ENCODE data around the gene ZNF766. TPM values are rescaled to one million over a fixed set of nuclear protein-coding genes. Genes with fewer than 3 reads are reported as not detected.
"Not testable (repeated sequence)": the region's sequence is repeated elsewhere in the genome, so short reads cannot be mapped to it uniquely, and the experiment has no call there.

Gene ZNF766
- total RNA-seq, 1 donor from 2014 or later, result 7.3 TPM

DNA sequence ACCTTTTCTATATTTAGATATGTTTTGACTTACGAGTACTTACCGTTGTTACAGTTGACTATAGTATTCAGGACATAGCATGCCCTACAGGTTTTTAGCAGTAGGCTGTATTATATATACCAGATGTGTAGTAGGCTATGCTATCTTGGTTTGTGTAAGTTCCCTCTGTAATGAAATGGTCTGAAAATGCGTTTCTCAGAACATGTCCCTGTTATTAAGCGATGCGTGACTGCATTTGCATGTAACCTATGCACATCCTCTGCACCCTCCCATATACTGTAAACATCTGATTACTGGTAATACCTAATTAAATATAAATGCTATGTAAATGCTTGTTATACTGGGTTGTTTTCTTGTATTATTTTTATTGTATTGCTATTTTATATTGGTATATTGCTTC is 6.6 kb downstream of the ZNF766 start:
- no peaks in the 10 kb centered on the region for H3K27me3 ChIP-seq (ENCODE audit: control insufficient read depth, insufficient read depth, low read length)
- H3K36me3 ChIP-seq (ENCODE audit: control insufficient read depth, insufficient read depth, low read length), result no peaks in the 10 kb centered on the region
- no peak for DNase-seq (ENCODE audit: low read depth)
- no peak overlapping the region for H3K4me3 ChIP-seq (ENCODE audit: low read depth, low read length)
- TF ChIP-seq CTCF (IDR thresholded peaks at IDR 0.05; ENCODE audit: insufficient read depth, low read length, poor library complexity, severe bottlenecking), result no peak

DNA sequence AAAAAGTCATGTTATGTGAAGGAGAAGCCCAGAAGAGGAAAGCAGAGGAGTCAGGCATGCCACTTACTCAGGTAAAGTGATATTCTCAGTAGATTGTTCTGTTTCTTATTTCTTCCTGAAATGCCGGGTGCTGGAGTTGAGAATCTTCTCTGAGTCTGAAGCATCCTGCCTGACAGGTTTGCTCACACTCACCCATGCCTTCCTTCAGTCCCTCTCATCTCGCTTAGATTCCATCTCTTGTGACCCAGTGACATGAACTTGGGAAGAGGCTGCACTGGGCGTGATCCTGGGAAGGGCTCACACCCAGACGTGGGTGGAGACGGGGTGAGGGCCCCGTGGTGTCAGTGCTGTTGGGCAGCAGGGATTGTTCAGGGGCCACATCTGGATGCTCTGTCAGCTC is 8.1 kb downstream of the ZNF766 start:
- Histone ChIP-seq H3K4me3 (ENCODE audit: low read depth, low read length) (no peak overlapping the region), H3K36me3 (ENCODE audit: control insufficient read depth, insufficient read depth, low read length) (no peaks in the 10 kb centered on the region), H3K27me3 (ENCODE audit: control insufficient read depth, insufficient read depth, low read length) (no peaks in the 10 kb centered on the region)
- TF ChIP-seq CTCF (IDR thresholded peaks at IDR 0.05; ENCODE audit: insufficient read depth, low read length, poor library complexity, severe bottlenecking), result no peak
- no peak for DNase-seq (ENCODE audit: low read depth)

DNA sequence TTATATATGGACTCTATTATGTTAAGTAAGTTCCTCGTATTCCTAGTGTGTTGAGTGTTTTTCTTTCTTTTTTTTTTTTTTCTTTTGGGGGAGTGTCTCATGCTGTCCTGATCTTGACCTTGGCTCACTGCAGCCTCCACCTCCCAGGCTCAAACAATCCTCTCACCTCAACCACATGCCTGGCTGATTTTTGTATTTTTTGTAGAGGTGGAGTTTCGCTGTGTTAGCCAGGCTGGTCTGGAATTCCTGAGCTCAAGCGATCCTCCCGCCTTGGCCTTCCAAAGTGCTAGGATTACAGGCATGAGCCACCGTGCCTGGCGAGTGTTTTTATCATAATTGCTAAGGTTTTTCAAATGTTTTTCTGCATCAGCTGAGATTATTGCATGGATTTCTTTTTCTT is 16.9 kb downstream of the ZNF766 start:
- Histone ChIP-seq H3K36me3 (ENCODE audit: control insufficient read depth, insufficient read depth, low read length) (peaks cover 3% of the 10 kb centered on the region), H3K4me3 (ENCODE audit: low read depth, low read length) (no peak overlapping the region), H3K27me3 (ENCODE audit: control insufficient read depth, insufficient read depth, low read length) (no peaks in the 10 kb centered on the region)
- DNase-seq (ENCODE audit: low read depth), result no peak
- no peak for TF ChIP-seq CTCF (IDR thresholded peaks at IDR 0.05; ENCODE audit: insufficient read depth, low read length, poor library complexity, severe bottlenecking)

GRCh38 chr19:52291781-52292180 is 22.4 kb downstream of the ZNF766 start:
- no peak for DNase-seq (ENCODE audit: low read depth)
- TF ChIP-seq CTCF (IDR thresholded peaks at IDR 0.05; ENCODE audit: insufficient read depth, low read length, poor library complexity, severe bottlenecking), result no peak
- Histone ChIP-seq H3K36me3 (ENCODE audit: control insufficient read depth, insufficient read depth, low read length) (peaks cover 1% of the 10 kb centered on the region), H3K27me3 (ENCODE audit: control insufficient read depth, insufficient read depth, low read length) (no peaks in the 10 kb centered on the region), H3K4me3 (ENCODE audit: low read depth, low read length) (no peak overlapping the region)

DNA sequence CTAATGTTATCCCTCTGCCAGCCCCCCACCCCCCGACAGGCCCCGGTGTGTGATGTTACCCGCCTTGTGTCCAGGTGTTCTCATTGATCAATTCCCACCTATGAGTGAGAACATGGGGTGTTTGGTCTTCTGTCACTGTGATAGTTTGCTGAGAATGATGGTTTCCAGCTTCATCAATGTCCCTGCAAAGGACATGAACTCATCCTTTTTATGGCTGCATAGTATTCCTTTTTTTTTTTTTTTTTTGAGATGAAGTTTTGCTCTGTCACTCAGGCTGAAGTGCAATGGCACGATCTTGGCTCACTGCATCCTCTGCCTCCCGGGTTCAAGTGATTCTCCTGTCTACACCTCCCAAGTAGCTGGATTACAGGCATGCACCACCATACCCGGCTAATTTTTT is 23.6 kb downstream of the ZNF766 start:
- not testable (repeated sequence) for H3K36me3 ChIP-seq (ENCODE audit: control insufficient read depth, insufficient read depth, low read length); H3K27me3 ChIP-seq (ENCODE audit: control insufficient read depth, insufficient read depth, low read length); H3K4me3 ChIP-seq (ENCODE audit: low read depth, low read length); DNase-seq (ENCODE audit: low read depth)

GRCh38 chr19:52296400-52296772 is 27.0 kb downstream of the ZNF766 start:
- no peak for TF ChIP-seq CTCF (IDR thresholded peaks at IDR 0.05; ENCODE audit: insufficient read depth, low read length, poor library complexity, severe bottlenecking)
- Histone ChIP-seq H3K4me3 (ENCODE audit: low read depth, low read length) (peak overlapping the region; percentile 71), H3K36me3 (ENCODE audit: control insufficient read depth, insufficient read depth, low read length) (peaks cover 2% of the 10 kb centered on the region), H3K27me3 (ENCODE audit: control insufficient read depth, insufficient read depth, low read length) (no peaks in the 10 kb centered on the region)
- no peak for DNase-seq (ENCODE audit: low read depth)

All from kidney epithelial cell (primary cell).